Measurements from ENCODE around the gene ATG16L2. TPM values are rescaled to one million over a fixed set of nuclear protein-coding genes. Genes with fewer than 3 reads are reported as not detected.

ATG16L2 gene, protein sequence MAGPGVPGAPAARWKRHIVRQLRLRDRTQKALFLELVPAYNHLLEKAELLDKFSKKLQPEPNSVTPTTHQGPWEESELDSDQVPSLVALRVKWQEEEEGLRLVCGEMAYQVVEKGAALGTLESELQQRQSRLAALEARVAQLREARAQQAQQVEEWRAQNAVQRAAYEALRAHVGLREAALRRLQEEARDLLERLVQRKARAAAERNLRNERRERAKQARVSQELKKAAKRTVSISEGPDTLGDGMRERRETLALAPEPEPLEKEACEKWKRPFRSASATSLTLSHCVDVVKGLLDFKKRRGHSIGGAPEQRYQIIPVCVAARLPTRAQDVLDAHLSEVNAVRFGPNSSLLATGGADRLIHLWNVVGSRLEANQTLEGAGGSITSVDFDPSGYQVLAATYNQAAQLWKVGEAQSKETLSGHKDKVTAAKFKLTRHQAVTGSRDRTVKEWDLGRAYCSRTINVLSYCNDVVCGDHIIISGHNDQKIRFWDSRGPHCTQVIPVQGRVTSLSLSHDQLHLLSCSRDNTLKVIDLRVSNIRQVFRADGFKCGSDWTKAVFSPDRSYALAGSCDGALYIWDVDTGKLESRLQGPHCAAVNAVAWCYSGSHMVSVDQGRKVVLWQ
- 6.1 and 26.7 TPM in 2 replicates for total RNA-seq

GRCh38 chr11:72814286-72815109 lies at the start of gene ATG16L2:
ATG16L2 (plus strand) TSS chr11:72814411; CDS start chr11:72814446, 35 bp downstream.

GRCh38 chr11:72793425-72794367 lies 20.5 kb upstream of the ATG16L2 start, which contains the start of gene STARD10:
STARD10 (minus strand) TSS chr11:72794047; CDS start chr11:72781181, 12,866 bp downstream.

Other genes with a start within 250 kb of the ATG16L2 start
- 4.4 and 9.7 TPM in 2 replicates for gene PDE2A, start 140.0 kb upstream of the ATG16L2 start, total RNA-seq
- 50.7 and 57.7 TPM in 2 replicates for gene ARAP1, start 62.0 kb upstream of the ATG16L2 start, total RNA-seq
- gene STARD10, start 20.4 kb upstream of the ATG16L2 start, total RNA-seq = 16.2 and 20.4 TPM in 2 replicates

Measured in cardiac atrium fibroblast (primary cell).